Measurements from ENCODE around the gene SLC22A9.
"Not testable (repeated sequence)": the region's sequence is repeated elsewhere in the genome, so short reads cannot be mapped to it uniquely, and the experiment has no call there.

Gene SLC22A9

DNA sequence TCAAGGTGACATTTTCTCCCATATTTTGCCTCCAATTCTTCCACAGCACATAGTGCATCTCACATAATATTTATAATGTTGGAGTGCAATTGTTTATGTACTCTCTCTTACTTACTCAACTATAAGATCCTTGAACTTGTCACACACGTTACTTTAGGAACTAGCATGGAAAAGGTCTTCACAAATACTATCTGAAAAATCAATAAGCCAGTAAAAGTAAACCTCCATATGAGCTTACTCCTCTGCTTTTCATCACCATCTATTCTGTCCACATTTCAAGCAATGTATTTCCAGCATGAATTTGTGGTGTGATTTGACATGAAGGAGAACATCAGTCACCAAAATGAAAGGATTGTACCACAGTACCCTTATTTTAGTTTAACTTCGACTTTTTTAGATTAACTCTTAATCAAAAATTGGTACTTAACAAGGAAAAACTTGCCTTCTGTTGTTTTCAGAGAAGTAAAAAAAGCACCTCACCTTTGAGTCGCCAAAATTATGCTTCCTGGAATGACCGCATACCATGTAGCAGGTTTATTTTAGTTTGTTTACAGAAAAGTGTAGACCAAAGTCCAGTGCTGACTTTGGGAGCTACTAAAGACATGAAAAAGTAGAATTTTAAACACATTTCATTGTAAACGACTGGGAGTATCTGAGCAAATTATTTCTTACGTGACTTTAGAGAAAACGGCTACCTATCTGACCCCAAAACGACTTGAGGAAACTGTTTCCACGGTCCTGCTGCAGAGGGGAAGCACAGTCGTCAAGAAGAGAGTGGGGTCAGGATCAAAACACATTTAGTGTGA, at the start of gene SLC22A9:
Gene SLC22A9 (plus strand): TSS at position 621 of the 806 bp plus-strand sequence. CDS start 272 bp downstream, outside the sequence.
- no peak for DNase-seq (ENCODE audit: low read depth in 4 of 4, low spot score in 1 of 4)

- DNase-seq (ENCODE audit: low read depth in 4 of 4, low spot score in 1 of 4): no peak
Observed at GRCh38 chr11:63321723-63322122, 47.9 kb upstream of the SLC22A9 start.

DNA sequence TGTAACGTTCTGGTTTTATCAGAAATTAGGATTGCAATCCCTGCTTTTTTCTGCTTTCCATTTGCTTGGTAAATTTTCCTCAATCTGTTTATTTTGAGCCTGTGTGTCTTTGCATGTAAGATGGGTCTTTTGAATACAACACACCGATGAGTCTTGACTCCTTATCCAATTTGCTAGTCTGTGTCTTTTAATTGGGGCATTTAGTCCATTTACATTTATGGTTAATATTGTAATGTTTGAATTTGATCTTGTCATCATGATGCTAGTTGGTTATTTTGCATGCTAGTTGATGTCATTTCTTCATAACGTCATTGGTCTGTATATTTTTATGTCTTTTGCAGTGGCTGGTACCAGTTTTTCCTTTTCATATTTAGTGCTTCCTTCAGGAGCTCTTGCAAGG, 34.5 kb upstream of the SLC22A9 start:
- DNase-seq (ENCODE audit: low read depth in 4 of 4, low spot score in 1 of 4): not testable (repeated sequence)

DNA sequence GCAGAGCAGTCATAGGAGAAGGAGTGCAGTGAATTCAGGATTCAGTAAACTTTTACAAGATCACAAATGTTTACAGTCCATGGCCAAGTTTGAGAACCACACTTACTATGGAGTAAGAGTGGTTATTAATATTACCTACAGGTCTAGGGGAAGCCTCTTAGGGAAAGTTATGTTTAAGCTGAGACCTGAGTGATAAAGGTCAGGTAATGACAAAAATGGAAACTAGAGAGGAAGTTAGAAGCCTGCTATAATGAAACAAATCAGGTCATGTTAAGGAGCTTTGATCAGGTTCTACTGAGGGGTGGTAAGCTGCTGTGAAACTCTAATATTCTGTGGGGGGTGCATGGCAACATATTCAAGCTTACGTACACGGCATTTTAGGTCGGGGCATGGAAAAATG, 32.5 kb upstream of the SLC22A9 start:
- DNase-seq (ENCODE audit: low read depth in 4 of 4, low spot score in 1 of 4): no peak

DNA sequence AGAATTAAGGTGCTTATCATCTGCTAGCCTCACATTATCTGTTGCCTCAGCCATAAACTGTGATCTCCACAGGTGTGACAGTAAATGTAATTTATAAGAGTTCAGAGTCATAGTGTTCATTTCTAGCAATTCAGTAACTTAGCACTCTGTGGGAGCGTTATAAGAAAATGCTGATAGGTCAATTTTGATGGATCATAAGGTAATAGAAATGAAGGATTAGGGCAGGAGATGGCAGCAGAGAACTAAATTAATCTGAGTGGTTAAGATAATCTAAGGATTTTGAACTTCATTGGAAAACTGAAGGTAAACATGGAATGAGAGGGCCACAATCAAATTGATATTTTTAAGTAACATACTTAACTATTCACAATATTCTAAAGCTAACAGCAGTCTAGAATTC, 26.5 kb upstream of the SLC22A9 start:
- no peak for DNase-seq (ENCODE audit: low read depth in 4 of 4, low spot score in 1 of 4)

DNA sequence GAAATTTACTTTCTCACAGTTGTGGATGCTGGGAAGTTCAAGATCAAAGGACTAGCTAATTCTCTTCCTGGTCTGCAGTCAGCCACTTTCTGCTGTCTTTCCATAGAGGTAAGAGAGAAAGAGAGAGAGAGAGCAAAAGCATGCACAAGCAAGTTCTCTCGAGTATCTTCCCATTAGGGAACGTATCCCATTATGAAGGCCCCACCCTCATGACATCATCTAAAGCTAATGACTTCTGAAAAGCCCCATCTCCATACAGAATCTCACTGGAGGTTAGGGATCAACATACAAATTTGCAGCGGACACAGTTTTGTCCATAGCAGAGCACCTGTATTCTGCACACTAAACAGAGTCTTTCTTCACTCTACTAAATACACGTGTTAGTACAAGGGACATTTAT, 17.4 kb upstream of the SLC22A9 start:
- no peak for DNase-seq (ENCODE audit: low read depth in 4 of 4, low spot score in 1 of 4)

GRCh38 chr11:63362196-63362793, 7.3 kb upstream of the SLC22A9 start:
- no peak for DNase-seq (ENCODE audit: low read depth in 4 of 4, low spot score in 1 of 4)

GRCh38 chr11:63369971-63370588, 495 bp downstream of the SLC22A9 start:
- DNase-seq (ENCODE audit: low read depth in 4 of 4, low spot score in 1 of 4): no peak

DNA sequence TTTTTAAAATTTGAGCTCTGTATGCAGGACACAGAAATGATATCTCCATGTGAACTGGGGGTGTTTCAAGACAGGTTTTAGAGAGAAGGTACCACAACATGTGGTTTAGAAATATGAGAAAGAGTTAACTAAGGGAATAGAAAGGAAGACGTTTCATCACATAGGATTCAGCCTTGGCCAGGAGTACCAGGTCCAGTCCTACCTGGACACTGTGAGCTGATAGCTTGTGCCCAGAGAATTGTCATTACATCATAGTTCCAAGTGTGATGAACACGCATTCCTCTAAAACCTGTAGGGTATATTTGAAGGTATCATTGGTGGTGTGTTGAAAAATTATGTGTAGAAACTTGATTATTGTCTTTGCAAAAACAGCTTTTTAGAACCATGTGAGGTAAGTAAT, 1.8 kb downstream of the SLC22A9 start:
- DNase-seq (ENCODE audit: low read depth in 4 of 4, low spot score in 1 of 4): no peak

GRCh38 chr11:63375434-63375833, 5.8 kb downstream of the SLC22A9 start:
- DNase-seq (ENCODE audit: low read depth in 4 of 4, low spot score in 1 of 4): no peak

DNA sequence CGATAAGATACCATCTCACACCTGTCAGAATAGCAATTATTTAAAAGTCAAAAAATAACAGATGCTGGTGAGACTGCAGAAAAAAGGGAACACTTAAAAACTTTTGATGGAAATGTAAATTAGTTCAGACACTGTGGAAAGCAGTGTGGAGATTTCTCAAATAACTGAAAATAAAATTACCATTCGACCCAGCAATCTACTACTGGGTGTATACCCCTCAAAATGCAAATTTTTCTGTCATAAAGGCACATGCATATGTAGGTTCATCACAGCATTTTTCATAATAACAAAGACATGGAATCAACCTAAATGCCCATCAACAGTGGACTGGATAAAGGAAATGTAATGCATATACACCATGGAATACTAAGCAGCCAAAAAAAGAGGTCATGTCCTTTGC, 10.5 kb downstream of the SLC22A9 start:
- no peak for DNase-seq (ENCODE audit: low read depth in 4 of 4, low spot score in 1 of 4)

DNA sequence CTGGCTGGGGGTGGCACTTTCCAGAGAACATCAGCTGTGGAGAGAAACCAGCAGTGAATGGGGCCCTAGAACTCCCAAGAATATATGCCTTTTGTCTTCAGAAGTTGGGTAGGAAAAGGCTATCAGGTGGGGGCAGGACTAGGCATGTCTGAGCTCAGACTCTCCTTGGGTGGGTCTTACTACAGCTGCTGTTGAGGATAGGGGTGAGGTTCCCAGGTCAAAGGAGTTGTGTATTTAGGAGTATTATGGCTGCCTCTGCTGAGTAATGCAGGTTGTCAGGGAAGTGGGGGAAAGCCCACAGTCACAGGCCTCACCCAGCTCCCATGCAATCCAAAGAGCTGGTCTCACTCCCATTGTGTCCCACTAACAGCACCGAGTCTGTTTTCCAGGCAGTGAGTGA, 26.1 kb downstream of the SLC22A9 start:
- DNase-seq (ENCODE audit: low read depth in 4 of 4, low spot score in 1 of 4): no peak

GRCh38 chr11:63404161-63404935, 34.8 kb downstream of the SLC22A9 start:
- no peak for DNase-seq (ENCODE audit: low read depth in 4 of 4, low spot score in 1 of 4)

DNA sequence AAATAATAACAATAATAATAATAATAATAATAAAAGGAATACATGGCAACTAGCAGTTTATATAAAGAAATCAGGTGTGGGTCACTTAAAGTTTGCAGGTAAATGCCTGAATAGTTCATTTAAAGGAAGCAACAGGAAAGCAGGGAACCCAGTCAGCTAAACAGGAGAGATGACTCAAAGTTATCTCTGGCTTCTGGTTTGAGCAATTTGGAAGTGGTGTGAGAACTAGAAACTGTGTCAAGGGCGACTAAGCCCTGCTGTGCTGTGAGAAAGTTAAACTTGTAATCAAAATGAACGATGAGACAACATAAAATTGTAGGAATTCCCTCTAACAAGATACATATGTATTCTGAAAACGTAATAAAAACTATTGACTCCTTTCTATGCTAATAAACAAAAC, 35.5 kb downstream of the SLC22A9 start:
- no peak for DNase-seq (ENCODE audit: low read depth in 4 of 4, low spot score in 1 of 4)

- no peak for DNase-seq (ENCODE audit: low read depth in 4 of 4, low spot score in 1 of 4)
Observed at GRCh38 chr11:63406458-63406857, 36.9 kb downstream of the SLC22A9 start.

- no peak for DNase-seq (ENCODE audit: low read depth in 4 of 4, low spot score in 1 of 4)
Observed at GRCh38 chr11:63417174-63417852, 47.7 kb downstream of the SLC22A9 start.

DNA sequence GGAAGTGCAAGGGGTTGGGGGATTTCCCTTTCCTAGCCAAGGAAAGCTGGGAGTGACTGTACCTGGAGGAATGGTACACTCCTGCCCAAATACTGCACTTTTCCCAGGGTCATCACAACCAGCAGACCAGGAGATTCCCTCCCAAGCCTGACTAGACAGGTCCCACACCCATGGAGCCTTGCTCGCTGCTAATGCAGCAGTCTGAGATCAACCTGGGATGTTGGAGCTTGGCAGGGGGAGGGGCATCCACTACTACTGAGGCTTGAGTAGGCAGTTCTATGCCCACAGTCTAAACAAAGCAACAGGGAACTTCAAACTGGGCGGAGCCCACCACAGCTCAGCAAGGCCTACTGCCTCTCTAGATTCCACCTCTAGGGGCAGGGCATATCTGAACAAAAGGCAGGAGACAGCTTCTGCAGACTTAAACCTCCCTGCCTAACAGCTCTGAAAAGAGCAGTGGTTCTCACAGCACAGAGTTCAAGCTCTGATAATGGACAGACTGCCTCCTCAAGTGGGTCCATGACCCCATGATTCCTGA, 58.5 kb downstream of the SLC22A9 start:
- no peak for DNase-seq (ENCODE audit: low read depth in 4 of 4, low spot score in 1 of 4)

GRCh38 chr11:63430731-63431130, 61.1 kb downstream of the SLC22A9 start:
- not testable (repeated sequence) for DNase-seq (ENCODE audit: low read depth in 4 of 4, low spot score in 1 of 4)

DNA sequence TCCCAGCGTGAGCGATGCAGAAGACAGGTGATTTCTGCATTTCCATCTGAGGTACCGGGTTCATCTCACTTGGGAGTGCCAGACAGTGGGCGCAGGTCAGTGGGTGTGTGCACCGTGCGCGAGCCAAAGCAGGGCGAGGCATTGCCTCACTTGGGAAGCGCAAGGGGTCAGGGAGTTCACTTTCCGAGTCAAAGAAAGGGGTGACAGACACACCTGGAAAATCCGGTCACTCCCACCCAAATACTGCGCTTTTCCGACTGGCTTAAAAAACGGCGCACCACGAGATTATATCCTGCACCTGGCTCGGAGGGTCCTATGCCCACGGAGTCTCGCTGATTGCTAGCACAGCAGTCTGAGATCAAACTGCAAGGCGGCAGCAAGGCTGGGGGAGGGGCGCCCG, 65.8 kb downstream of the SLC22A9 start:
- not testable (repeated sequence) for DNase-seq (ENCODE audit: low read depth in 4 of 4, low spot score in 1 of 4)

GRCh38 chr11:63435831-63436230, 66.2 kb downstream of the SLC22A9 start:
- DNase-seq (ENCODE audit: low read depth in 4 of 4, low spot score in 1 of 4): not testable (repeated sequence)

DNA sequence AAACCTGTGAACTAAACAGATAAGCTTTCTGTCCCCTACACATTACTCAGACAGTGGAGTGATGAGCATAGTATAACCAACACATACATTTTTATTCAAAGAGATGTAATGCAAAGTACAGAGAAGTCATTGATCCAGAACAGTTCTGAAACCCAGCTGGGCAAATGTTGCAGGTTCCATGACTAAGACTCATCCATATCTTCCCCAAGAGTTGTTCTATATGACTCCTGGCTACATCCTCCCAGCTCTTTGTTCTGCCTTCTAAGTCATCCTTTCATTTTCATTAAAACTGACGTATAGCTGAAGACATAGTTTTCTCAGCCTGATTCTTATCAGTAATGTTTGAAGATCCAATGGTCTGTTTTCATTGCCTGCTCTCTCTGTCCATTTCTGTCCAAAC, 74.1 kb downstream of the SLC22A9 start:
- DNase-seq (ENCODE audit: low read depth in 4 of 4, low spot score in 1 of 4): no peak

Data from stimulated activated CD4-positive, alpha-beta T cell treated with anti-CD3 and anti-CD28 coated beads, Interleukin-1b, Interleukin-23, amount 100 ng/mL, for 24 hours (primary cell).